GM21825 (cell line): Measurements from ENCODE around the gene ATP1A3.
"Not testable (repeated sequence)": the region's sequence is repeated elsewhere in the genome, so short reads cannot be mapped to it uniquely, and the experiment has no call there.

Source experiments
- ATAC-seq: cut with Tn5 transposase; IDR thresholded peaks from one replicate; pipeline ENCODE4 v1.9.1; 2021; ENCODE audit warnings: mild to moderate bottlenecking, moderate library complexity; ENCODE audit not compliant: unreplicated experiment

ATP1A3 gene

GRCh38 chr19:41955521-41955920 is 38.5 kb downstream of the ATP1A3 start:
- no peak for ATAC-seq

DNA sequence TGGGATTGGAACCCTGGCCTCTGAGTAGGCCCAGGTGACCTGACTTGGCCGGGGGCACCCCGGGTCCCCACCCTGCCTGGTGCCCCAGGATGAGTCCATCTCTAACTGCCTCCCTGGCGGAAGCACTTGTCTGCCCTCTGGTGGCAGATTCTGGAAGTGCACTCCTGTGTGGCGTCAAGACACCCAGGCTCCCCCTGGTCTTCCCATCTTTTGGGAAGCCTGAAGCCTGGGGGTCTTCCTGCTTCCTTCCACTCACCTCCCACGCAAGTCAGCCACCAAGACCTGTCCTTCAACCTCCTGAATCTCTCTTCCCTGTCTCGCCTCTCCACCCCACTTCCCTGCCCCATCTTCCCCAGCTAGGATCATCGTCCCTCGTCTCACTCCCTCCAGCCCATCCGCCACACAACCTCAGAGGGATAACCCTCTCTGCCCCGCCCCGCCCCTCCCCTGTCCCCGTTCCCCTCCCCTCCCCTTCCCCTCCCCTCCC is 42.3 kb downstream of the ATP1A3 start:
- ATAC-seq = no peak

DNA sequence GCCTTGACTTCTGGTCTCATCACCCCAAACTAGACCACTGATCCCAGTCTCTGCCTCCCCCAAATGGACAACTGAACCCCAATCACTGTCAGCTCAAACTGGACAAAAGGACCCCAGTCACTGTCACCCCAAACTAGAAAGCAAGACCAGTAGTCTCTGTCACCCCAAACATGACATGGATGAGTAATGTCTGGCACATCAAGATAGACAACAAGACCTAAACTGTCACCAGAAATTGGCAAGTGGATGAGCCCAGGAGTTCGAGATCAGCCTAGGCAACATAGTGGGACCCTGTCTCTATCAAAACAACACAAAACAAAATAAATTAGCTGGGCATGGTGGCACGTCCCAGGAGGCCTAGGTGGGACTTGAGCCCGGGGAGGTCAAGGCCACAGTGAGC is 46.9 kb downstream of the ATP1A3 start:
- ATAC-seq = no peak

- peak; percentile 75 for ATAC-seq
These were observed 48.8 kb downstream of the ATP1A3 start for GRCh38 chr19:41945135-41945766.

DNA sequence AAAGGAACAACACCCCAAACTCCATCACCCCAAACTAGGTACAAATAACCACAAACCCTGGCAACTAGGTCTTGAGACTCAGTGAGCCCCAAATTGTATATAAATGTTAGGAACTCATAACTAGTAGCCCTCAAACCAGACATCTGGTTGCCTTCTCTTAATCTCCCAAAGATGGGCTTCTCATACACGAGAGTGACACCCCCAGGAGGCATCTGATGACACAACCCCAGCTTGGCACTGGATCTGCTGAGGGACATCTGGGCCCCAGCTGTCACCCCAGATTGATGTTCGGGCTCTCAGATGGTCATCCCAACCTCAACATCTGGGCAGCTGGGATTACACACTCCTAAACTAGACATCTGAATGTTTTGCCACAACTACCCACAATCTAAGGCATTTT is 49.7 kb downstream of the ATP1A3 start:
- no peak for ATAC-seq

GRCh38 chr19:41941410-41942202 is 52.4 kb downstream of the ATP1A3 start:
- ATAC-seq = no peak

- no peak for ATAC-seq
These were observed 53.2 kb downstream of the ATP1A3 start for GRCh38 chr19:41940731-41941409.

- no peak for ATAC-seq
These were observed 53.9 kb downstream of the ATP1A3 start for GRCh38 chr19:41939861-41940730.

DNA sequence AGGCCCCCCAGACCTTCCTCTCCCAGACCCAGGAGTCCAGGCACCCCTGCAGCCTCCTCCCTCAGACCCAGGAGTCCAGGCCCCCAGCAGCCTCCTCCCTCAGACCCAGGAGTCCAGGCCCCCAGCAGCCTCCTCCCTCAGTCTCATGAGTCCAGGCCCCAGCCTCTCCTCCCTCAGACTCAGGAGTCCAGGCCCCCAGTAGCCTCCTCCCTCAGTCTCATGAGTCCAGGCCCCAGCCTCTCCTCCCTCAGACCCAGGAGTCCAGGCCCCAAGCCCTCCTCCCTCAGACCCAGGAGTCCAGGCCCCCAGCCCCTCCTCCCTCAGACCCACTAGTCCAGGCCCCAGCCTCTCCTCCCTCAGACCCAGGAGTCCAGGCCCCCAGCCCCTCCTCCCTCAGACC is 54.8 kb downstream of the ATP1A3 start:
- ATAC-seq = not testable (repeated sequence)

GRCh38 chr19:41937525-41938468 is 56.2 kb downstream of the ATP1A3 start:
- ATAC-seq = no peak

- ATAC-seq = no peak
These were observed 57.1 kb downstream of the ATP1A3 start for GRCh38 chr19:41936961-41937360.

- ATAC-seq = no peak
These were observed 57.6 kb downstream of the ATP1A3 start for GRCh38 chr19:41936416-41936850.

GRCh38 chr19:41935760-41936415 is 58.1 kb downstream of the ATP1A3 start:
- ATAC-seq = no peak

DNA sequence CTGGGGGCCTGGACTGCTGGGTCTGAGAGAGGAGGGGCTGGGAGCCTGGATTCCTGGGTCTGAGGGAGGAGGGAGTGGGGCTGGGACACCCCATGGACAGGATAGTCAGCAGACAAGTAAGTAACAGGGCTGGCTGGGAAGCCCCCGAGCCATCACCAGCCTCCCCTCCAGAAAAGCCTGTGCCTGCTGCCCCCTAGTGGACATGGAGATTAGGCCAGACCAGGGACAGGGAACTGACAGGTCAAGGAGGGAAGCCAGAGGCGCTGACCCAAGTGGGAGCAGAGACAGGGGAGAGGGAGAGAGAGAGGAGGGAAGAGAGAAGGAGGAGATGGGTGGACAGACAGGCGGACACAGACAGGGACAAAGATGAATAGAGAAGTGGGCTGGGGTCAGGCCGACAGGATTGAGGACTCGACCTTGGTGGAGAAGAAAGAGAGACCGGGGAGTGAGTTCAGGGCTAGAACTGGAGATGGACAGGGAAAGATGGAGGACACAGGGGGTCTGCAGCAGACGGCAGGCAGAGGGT is 59.1 kb downstream of the ATP1A3 start:
- peak; percentile 53 for ATAC-seq

GRCh38 chr19:41933693-41934426 is 60.2 kb downstream of the ATP1A3 start:
- ATAC-seq = no peak

- no peak for ATAC-seq
These were observed 61.2 kb downstream of the ATP1A3 start for GRCh38 chr19:41932720-41933332.

DNA sequence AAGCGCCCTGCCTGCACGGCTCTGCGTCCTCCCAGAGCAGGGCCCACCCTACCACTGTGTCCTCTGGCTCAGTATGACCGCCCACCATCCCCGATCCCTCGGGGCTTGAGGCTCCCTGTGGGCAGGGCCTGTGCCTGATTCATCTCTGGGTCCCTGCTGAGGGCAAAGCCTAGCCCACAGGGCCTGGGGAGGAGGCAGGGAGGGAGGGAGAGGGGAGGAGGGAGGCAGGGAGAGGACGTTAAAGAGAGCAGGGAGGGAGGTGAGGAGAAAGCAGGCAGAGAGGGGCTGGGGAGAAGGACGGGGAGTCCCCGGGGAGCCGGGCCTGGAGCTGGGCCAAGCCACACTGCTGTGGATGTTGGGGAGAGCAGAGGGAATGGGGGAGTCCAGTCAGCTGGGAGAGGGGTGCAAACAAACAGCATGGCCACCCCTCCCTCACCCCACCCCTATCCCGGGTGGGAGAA is 61.7 kb downstream of the ATP1A3 start:
- no peak for ATAC-seq
